Heart right ventricle (tissue), 16 donors: ENCODE data around the gene MCF2L2. TPM values are rescaled to one million over a fixed set of nuclear protein-coding genes. Genes with fewer than 3 reads are reported as not detected.

Experiments
- ATAC-seq, 8 donors: fragments of 200-7000 bp; cut with Tn5 transposase; one replicate each; pipeline ENCODE4 v1.9.1; 2020; ENCODE audit warnings: mild to moderate bottlenecking in 8 of 8, moderate library complexity in 8 of 8, moderate number of reproducible peaks in 1 of 8
- DNase-seq, 2 donors: peaks; one replicate each; pipeline ENCODE4 v3.0.0-alpha.2; 2020
- H3K27ac ChIP-seq, 10 donors: fragments of 200-600 bp; sonication (generic) in 2 of 10; one replicate each; pipeline versions ENCODE4 v1.5.0 to v1.8.0; 2020 to 2022; ENCODE audit warnings: mild to moderate bottlenecking in 3 of 10
- H3K27me3 ChIP-seq, 7 donors: fragments of 200-600 bp; one replicate each; pipeline ENCODE4 v1.8.0; 2021 to 2022; ENCODE audit warnings: mild to moderate bottlenecking in 2 of 7
- H3K36me3 ChIP-seq, 9 donors: fragments of 200-600 bp; sonication (generic) in 1 of 9; one replicate each; pipeline versions ENCODE4 v1.5.0 to v1.8.0; 2020 to 2022; ENCODE audit warnings: mild to moderate bottlenecking in 2 of 9
- H3K4me1 ChIP-seq, 9 donors: fragments of 200-600 bp; sonication (generic) in 1 of 9; one replicate each; pipeline versions ENCODE4 v1.5.0 to v1.8.0; 2020 to 2022; ENCODE audit warnings: mild to moderate bottlenecking in 4 of 9
- H3K4me3 ChIP-seq, 10 donors: fragments of 200-600 bp; sonication (generic) in 2 of 10; one replicate each; pipeline versions ENCODE4 v1.5.0 to v1.8.0; 2020 to 2022; ENCODE audit warnings: mild to moderate bottlenecking in 7 of 10, moderate library complexity in 2 of 10
- H3K9me3 ChIP-seq, 11 donors: fragments of 200-600 bp in 10 of 11; sonication (generic) in 2 of 11; one replicate each; pipeline versions ENCODE4 v1.5.0 to v1.8.0; 2013 to 2022; ENCODE audit warnings: mild to moderate bottlenecking in 2 of 11, control low read depth in 1 of 11, moderate library complexity in 1 of 11
- WGBS, 2 donors: extraction: QIAGEN DNeasy Blood & Tissue Kit; methylation state at CpG; one replicate each; pipeline ENCODE4 v1.1.7; 2013; ENCODE audit warnings: inconsistent platforms in 1 of 2; 5-methylcytosine and 5-hydroxymethylcytosine counted together
- intact Hi-C, 10 donors: fragments of 100-400 bp; cut with DNase I; formaldehyde crosslinking; loops; one replicate each; pipeline versions ENCODE4 v1.11.1 to v1.14.2; 2022
- polyA plus RNA-seq, 2 donors: library from polyadenylated mRNA; stranded (reverse); fragments of 200-250 nt; gene quantifications; one replicate each; pipeline ENCODE4 v1.2.3, GENCODE V29; 2013
- total RNA-seq, 10 donors: library from RNA; stranded (reverse); fragmentation: NEBNext Ultra II Directional in 3 of 10; extraction: Animal tissue kit (Norgen Biotek cat#: 25700) in 3 of 10; gene quantifications; one replicate each; pipeline versions ENCODE4 v1.2.1 to v1.2.4, GENCODE V29; 2021 to 2023
- TF ChIP-seq, protein P1 (sequence below), 9 donors: fragments of 200-600 bp; sonication (generic) in 2 of 9; IDR thresholded peaks; one replicate each; pipeline versions ENCODE4 v1.5.0 to v1.8.0; 2021 to 2022; ENCODE audit warnings: antibody characterized with exemption in 9 of 9, mild to moderate bottlenecking in 5 of 9, moderate library complexity in 1 of 9
- donor health status: Arrhythmogenic right ventricular cardiomyopathy.
- donor health status: ischemic (EF 13 %, LVEDD 7.1; RV severe dilation, severe dysfunction).
- donor health status: healthy with polysubstance abuse.
- donor health status: DM: no; HTN: yes; CAD: no.
- donor health status: DM: no; HTN: no; CAD: no.
- donor health status: ischemic (EF 25% LVEDD 6.9; RV normal size, moderate dysfunction).
- donor health status: ischemic (EF 25% LVEDD 5.7; RV mildly dilated, moderate dysfunction).
- donor health status: healthy.
- donor health status: DM: yes; HTN: yes; CAD: no.
- donor health status: Ischemic cardiomyopathy.
- donor health status: ischemic (EF 35%, LVEDD 5.7; RV mildly dilated, moderate dysfunction).
- donor health status: nonischemic (EF 11% LVEDD 7.7; RV severe dilation, severe dysfunction).
- donor health status: DM: yes; HTN: yes; CAD: no.
- donor health status: PGD.
- donor health status: ischemic (EF 29% LVEDD 5.4; RV normal size, mild dysfunction).
- donor health status: nonischemic (EF 23%, LVEDD 6.1; RV moderate dilation, normal function).

MCF2L2 gene
- total and polyA plus RNA-seq, 12 donors, result 0.09 to 1.5 (median 0.40) TPM; not detected in 1

DNA sequence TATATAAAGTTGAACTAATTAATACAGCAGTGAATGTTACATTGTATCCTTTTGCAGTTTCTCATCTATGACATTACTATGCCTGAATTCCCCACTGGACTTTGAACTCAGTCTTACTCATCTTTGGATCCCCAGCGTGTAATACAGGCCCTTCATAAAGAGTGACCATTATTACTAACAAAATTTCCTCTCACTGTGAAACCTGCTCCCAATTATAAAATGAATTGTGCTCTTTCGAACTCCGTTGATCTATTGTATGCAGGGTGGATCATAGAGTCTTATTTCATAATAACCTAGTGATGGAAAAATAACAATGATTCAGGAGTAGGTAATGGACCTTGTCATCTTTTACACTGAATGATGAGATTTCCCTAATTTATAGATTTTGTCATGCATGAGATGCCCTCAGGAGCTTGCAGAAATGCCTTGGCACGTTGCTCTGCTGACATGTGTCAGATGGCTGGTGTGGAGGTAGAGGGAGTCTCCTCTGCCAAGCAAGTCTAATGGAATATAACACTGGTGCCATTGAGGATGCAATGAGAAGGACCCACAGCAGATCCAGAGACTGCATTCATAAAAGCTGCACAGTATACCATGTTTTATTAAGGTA, 149.8 kb downstream of the MCF2L2 start:
- ATAC-seq (no peak), DNase-seq (no peak)
- intact Hi-C loops, result no loop called here
- Histone ChIP-seq H3K4me3 (no peak overlapping the region), H3K4me1 (peaks cover 0 to 21% (median 5%) of the 10 kb centered on the region in 9 donors), H3K27me3 (no peaks in the 10 kb centered on the region), H3K36me3 (no peaks in the 10 kb centered on the region), H3K9me3 (no peaks in the 10 kb centered on the region), H3K27ac (no peak overlapping the region)
- WGBS, 2 donors, result 88 to 93% methylated on average over 4 of the region's 4 CpGs
- TF ChIP-seq, protein P1, sequence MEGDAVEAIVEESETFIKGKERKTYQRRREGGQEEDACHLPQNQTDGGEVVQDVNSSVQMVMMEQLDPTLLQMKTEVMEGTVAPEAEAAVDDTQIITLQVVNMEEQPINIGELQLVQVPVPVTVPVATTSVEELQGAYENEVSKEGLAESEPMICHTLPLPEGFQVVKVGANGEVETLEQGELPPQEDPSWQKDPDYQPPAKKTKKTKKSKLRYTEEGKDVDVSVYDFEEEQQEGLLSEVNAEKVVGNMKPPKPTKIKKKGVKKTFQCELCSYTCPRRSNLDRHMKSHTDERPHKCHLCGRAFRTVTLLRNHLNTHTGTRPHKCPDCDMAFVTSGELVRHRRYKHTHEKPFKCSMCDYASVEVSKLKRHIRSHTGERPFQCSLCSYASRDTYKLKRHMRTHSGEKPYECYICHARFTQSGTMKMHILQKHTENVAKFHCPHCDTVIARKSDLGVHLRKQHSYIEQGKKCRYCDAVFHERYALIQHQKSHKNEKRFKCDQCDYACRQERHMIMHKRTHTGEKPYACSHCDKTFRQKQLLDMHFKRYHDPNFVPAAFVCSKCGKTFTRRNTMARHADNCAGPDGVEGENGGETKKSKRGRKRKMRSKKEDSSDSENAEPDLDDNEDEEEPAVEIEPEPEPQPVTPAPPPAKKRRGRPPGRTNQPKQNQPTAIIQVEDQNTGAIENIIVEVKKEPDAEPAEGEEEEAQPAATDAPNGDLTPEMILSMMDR (IDR thresholded peaks at IDR 0.05), result no peak

DNA sequence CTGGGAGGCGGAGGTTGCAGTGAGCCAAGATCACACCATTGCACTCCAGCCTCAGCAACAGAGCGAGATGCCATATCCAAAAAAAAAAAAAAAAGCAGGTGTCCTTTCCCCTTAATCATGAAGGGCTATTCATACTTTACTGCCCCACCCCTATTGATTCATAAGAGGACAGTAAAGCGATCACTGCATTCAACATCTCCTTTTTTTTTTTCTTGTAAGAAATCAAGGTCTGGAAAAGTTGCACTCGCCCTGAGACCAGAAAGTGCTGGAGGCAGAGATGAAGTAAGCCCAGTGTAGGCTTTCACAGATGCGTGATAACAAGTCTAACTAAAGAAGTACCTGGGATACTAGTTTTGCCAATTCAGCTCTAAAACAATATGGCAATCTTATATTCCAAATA, 151.2 kb downstream of the MCF2L2 start:
- Histone ChIP-seq H3K36me3 (no peaks in the 10 kb centered on the region), H3K27me3 (no peaks in the 10 kb centered on the region), H3K4me3 (no peak overlapping the region), H3K9me3 (no peaks in the 10 kb centered on the region), H3K4me1 (peaks cover 0 to 35% (median 5%) of the 10 kb centered on the region in 9 donors), H3K27ac (no peak overlapping the region)
- WGBS, 2 donors, result 98 to 99% methylated on average over 5 of the region's 5 CpGs
- ATAC-seq (no peak), DNase-seq (no peak)
- TF ChIP-seq, protein P1 (IDR thresholded peaks at IDR 0.05), result no peak
- intact Hi-C loops, result no loop called here

DNA sequence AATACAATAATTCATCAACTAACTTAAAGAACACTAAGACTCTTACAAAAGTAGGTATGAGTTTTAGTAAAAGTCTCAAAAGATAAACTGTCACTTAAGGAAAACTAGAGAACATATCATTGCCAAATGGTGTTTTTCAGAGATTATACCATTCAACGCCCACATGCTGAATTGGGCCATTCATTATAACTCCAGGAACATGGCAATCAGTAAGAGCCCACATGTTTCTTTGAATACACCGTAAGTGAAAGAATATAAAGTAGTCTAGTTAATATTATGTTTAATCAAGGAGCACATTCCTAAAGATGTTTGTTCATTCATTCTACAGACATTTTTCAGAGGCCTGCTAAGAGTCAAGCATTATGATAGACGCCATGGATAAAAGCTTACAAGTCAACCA, 152.5 kb downstream of the MCF2L2 start:
- Histone ChIP-seq H3K36me3 (peaks cover 0 to 2% (median 0%) of the 10 kb centered on the region in 9 donors), H3K4me1 (peaks cover 0 to 36% (median 5%) of the 10 kb centered on the region in 9 donors), H3K9me3 (no peaks in the 10 kb centered on the region), H3K27ac (no peak overlapping the region), H3K27me3 (no peaks in the 10 kb centered on the region), H3K4me3 (no peak overlapping the region)
- WGBS, 2 donors, result 85 to 88% methylated on average over 3 of the region's 3 CpGs
- no peak for ATAC-seq
- intact Hi-C loops, result loop anchor here in 1 of 10 donors (1.0 kb wide), 1 partner anchor 10 kb away; no protein-coding TSS in a partner anchor
- DNase-seq, result no peak
- TF ChIP-seq, protein P1 (IDR thresholded peaks at IDR 0.05), result no peak

DNA sequence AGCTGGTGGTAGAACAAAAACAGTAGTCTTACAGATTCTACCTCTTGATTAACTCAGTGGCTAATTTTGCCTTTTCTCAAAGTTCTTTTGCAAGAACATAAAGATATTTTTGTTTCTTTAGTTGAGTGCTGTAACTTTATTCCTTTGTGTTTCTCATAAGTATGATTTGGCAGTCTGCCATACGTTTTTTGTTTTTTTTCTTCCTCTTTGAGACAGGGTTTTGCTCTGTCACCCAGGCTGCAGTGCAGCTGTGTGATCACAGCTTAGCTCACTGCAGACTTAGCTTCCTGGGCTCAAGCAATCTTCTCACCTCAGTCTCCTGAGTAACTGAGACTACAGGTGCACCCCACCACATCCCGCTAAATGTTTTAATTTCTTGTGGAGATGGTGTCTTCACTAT, 153.0 kb downstream of the MCF2L2 start:
- H3K36me3 ChIP-seq, result peaks cover 0 to 7% (median 0%) of the 10 kb centered on the region in 9 donors
- intact Hi-C loops, result no loop called here
- H3K4me3 ChIP-seq, result no peak overlapping the region
- peaks cover 0 to 36% (median 5%) of the 10 kb centered on the region in 9 donors for H3K4me1 ChIP-seq
- ATAC-seq (peak in 5 of 8 donors; percentile 37 to 66 (median 51)), DNase-seq (no peak)
- 38 to 46% methylated on average over 2 of the region's 2 CpGs for WGBS, 2 donors
- no peaks in the 10 kb centered on the region for H3K9me3 ChIP-seq
- H3K27ac ChIP-seq, result peak overlapping the region in 1 of 10 donors; percentile 63
- no peaks in the 10 kb centered on the region for H3K27me3 ChIP-seq
- TF ChIP-seq, protein P1 (IDR thresholded peaks at IDR 0.05), result no peak
